Endothelial cell of umbilical vein (primary cell): ENCODE measurements around the gene MATCAP1. TPM values are rescaled to one million over a fixed set of nuclear protein-coding genes. Genes with fewer than 3 reads are reported as not detected.

ENCODE experiments used
- BruUV-seq: library from RNA; stranded (reverse); fragments of 400-500 nt; replicated peaks from 2 replicates; lab custom pipeline; 2021; lab: Mats Ljungman, UMichigan
- CTCF ChIA-PET: fragments of 300-600, 350-600 bp; sonication (Branson Sonifier 250); formaldehyde crosslinking; loops from one replicate; lab custom pipeline; 2021; ENCODE audit warnings: antibody characterized with exemption, inconsistent platforms; lab: Charles Lee
- POLR2A ChIA-PET: fragments of 300-600, 350-600 bp; sonication (Branson Sonifier 250); formaldehyde crosslinking; loops from one replicate; lab custom pipeline; 2021; ENCODE audit warnings: antibody characterized with exemption, inconsistent platforms; lab: Charles Lee
- DNase-seq: peaks from one replicate; pipeline ENCODE4 v3.0.0-alpha.2; 2011; ENCODE audit warnings: low read depth, low spot score
- FAIRE-seq: peaks from 2 replicates; lab custom pipeline; 2011; peaks lifted over from hg19 to GRCh38; lab: Jason Lieb, UNC
- H2AFZ ChIP-seq: 2 replicates; pipeline ENCODE4 v1.6.0; 2012; ENCODE audit warnings: low read depth, low read length, control low read depth, inconsistent platforms
- H3K27ac ChIP-seq: 2 replicates; pipeline ENCODE4 v1.5.1; 2011; ENCODE audit warnings: low read depth, mild to moderate bottlenecking, control low read depth, low read length, moderate library complexity; ENCODE audit not compliant: insufficient read depth
- H3K27me3 ChIP-seq, 2 experiments: 2 replicates each; pipeline versions ENCODE4 v1.6.0 to v1.6.1; 2011; ENCODE audit warnings: low read length in 2 of 2, mixed read lengths in 1 of 2; ENCODE audit not compliant: control insufficient read depth in 2 of 2, insufficient read depth in 2 of 2
- H3K36me3 ChIP-seq, 2 experiments: 2 replicates in 1 of 2; 3 replicates in 1 of 2; pipeline ENCODE4 v1.5.1; 2011; ENCODE audit warnings: low read length in 2 of 2, mild to moderate bottlenecking in 1 of 2, moderate library complexity in 1 of 2; ENCODE audit not compliant: control insufficient read depth in 2 of 2, insufficient read depth in 2 of 2; ENCODE audit errors: extremely low read depth in 1 of 2
- H3K4me1 ChIP-seq: 3 replicates; pipeline ENCODE4 v1.5.1; 2011; ENCODE audit warnings: mild to moderate bottlenecking, low read length; ENCODE audit not compliant: control insufficient read depth, insufficient read depth; ENCODE audit errors: extremely low read depth
- H3K4me2 ChIP-seq: 2 replicates; pipeline ENCODE4 v1.6.1; 2011; ENCODE audit warnings: low read length, control low read depth, mixed read lengths; ENCODE audit not compliant: insufficient read depth
- H3K4me3 ChIP-seq, 3 experiments: fragments of 200-600 bp in 1 of 3; sonication (generic), shearing (Covaris generic) in 1 of 3; replicated peaks in 1 of 3; 2 replicates each; pipeline ENCODE4 v1.5.1; 2011 to 2016; ENCODE audit warnings: control low read depth in 3 of 3, low read length in 3 of 3, mild to moderate bottlenecking in 2 of 3, inconsistent platforms in 1 of 3, low read depth in 1 of 3, moderate library complexity in 1 of 3; ENCODE audit not compliant: insufficient read depth in 1 of 3
- H3K79me2 ChIP-seq: 2 replicates; pipeline ENCODE4 v1.6.0; 2012; ENCODE audit warnings: low read length, inconsistent platforms; ENCODE audit not compliant: control insufficient read depth, insufficient read depth
- H3K9ac ChIP-seq: replicated peaks from 2 replicates; pipeline ENCODE3; 2011; ENCODE audit warnings: low read length, control low read depth; ENCODE audit not compliant: insufficient read depth; ENCODE audit errors: extremely low read depth
- H3K9me1 ChIP-seq: replicated peaks from 3 replicates; pipeline ENCODE4 v1.6.0; 2011; ENCODE audit warnings: mild to moderate bottlenecking, low read length; ENCODE audit not compliant: control insufficient read depth, insufficient read depth; ENCODE audit errors: extremely low read depth
- H3K9me3 ChIP-seq: replicated peaks from 2 replicates; pipeline ENCODE4 v1.5.1; 2012; ENCODE audit warnings: low read length, inconsistent platforms; ENCODE audit not compliant: control insufficient read depth, insufficient read depth
- H4K20me1 ChIP-seq: replicated peaks from 2 replicates; pipeline ENCODE3; 2011; ENCODE audit warnings: mild to moderate bottlenecking, low read length; ENCODE audit not compliant: control insufficient read depth, insufficient read depth; ENCODE audit errors: extremely low read depth
- EZH2 ChIP-seq: IDR thresholded peaks from 2 replicates; pipeline ENCODE4 v1.6.1; 2012; ENCODE audit warnings: borderline replicate concordance, low read depth, mild to moderate bottlenecking, moderate library complexity, low read length, inconsistent platforms; ENCODE audit not compliant: severe bottlenecking
- FOS ChIP-seq: IDR thresholded peaks from 2 replicates; pipeline ENCODE4 v1.6.1; 2011; ENCODE audit warnings: mild to moderate bottlenecking, low read length, moderate library complexity, borderline replicate concordance; ENCODE audit not compliant: insufficient read depth
- GATA2 ChIP-seq: IDR thresholded peaks from 2 replicates; pipeline ENCODE4 v1.7.0; 2011; ENCODE audit warnings: low read depth, mild to moderate bottlenecking, moderate library complexity, mixed read lengths, low read length; ENCODE audit not compliant: insufficient read length, insufficient read depth
- JUN ChIP-seq: IDR thresholded peaks from 2 replicates; pipeline ENCODE4 v1.6.1; 2011; ENCODE audit warnings: borderline replicate concordance, low read depth; ENCODE audit not compliant: insufficient read length, insufficient read depth
- MAX ChIP-seq: IDR thresholded peaks from 2 replicates; pipeline ENCODE4 v1.6.1; 2011; ENCODE audit not compliant: insufficient read depth, insufficient read length
- MYC ChIP-seq: IDR thresholded peaks from one replicate; pipeline ENCODE4 v1.6.1; 2011; ENCODE audit warnings: mild to moderate bottlenecking, low read depth, low read length
- POLR2A ChIP-seq: IDR thresholded peaks from 2 replicates; pipeline ENCODE4 v1.6.1; 2012; ENCODE audit warnings: low read depth, mild to moderate bottlenecking, control low read depth, low read length
- POLR2AphosphoS5 ChIP-seq: IDR thresholded peaks from 2 replicates; pipeline ENCODE4 v1.6.1; 2012; ENCODE audit warnings: low read depth, mild to moderate bottlenecking, control low read depth, low read length, moderate library complexity; ENCODE audit not compliant: insufficient read depth
- dilution Hi-C: fragments of 300-500 bp; cut with MboI; formaldehyde crosslinking; loops from one replicate; pipeline ENCODE4 v1.15.0; 2019; ENCODE audit warnings: low sequenced_read_pairs; ENCODE audit not compliant: extremely low pct_ligation_motif_present
- intact Hi-C: fragments of 100-400 bp; cut with micrococcal nuclease; formaldehyde crosslinking; loops from one replicate; pipeline ENCODE4 v1.10.0; 2022
- polyA plus RNA-seq, 4 experiments: library from polyadenylated mRNA; depleted of rRNA in 3 of 4; stranded (reverse) in 3 of 4; unstranded in 1 of 4; fragments of >200 nt; gene quantifications; 2 replicates each; pipeline versions ENCODE4 v1.2.1 to v1.2.3, GENCODE V29; 2011 to 2012; ENCODE audit warnings: missing spikeins in 1 of 4
- total RNA-seq: library from RNA; stranded (reverse); gene quantifications from 2 replicates; pipeline ENCODE4 v1.2.3, GENCODE V29; 2021
- TF ChIP-seq, protein P1 (sequence below), 2 donors: IDR thresholded peaks; 1 replicate in 1 of 2; 2 replicates in 1 of 2; pipeline ENCODE4 v1.5.1; 2011; ENCODE audit warnings: low read length in 2 of 2, mild to moderate bottlenecking in 2 of 2, moderate library complexity in 2 of 2, control low read depth in 1 of 2, inconsistent platforms in 1 of 2, low read depth in 1 of 2; ENCODE audit not compliant: insufficient read depth in 1 of 2; ENCODE audit errors: extremely low read depth in 1 of 2

Gene MATCAP1
- total and polyA plus RNA-seq, 2 donors (not counting 3 experiments of a cell fraction or from before 2014, with no cell fraction given), result 44.5 to 53.3 TPM

GRCh38 chr16:67173323-67173722 is 10.4 kb downstream of the MATCAP1 start:
- FAIRE-seq (peak; percentile 60), DNase-seq (no peak)
- H3K4me1 ChIP-seq, result peaks cover 27% of the 10 kb centered on the region
- H3K79me2 ChIP-seq, result no peaks in the 10 kb centered on the region
- intact Hi-C loops (no loop called here), dilution Hi-C loops (no loop called here)
- no peaks in the 10 kb centered on the region for H3K9me1 ChIP-seq
- H3K27me3 ChIP-seq, result no peaks in the 10 kb centered on the region
- H3K9ac ChIP-seq, result no peak overlapping the region
- TF ChIP-seq, protein P1, sequence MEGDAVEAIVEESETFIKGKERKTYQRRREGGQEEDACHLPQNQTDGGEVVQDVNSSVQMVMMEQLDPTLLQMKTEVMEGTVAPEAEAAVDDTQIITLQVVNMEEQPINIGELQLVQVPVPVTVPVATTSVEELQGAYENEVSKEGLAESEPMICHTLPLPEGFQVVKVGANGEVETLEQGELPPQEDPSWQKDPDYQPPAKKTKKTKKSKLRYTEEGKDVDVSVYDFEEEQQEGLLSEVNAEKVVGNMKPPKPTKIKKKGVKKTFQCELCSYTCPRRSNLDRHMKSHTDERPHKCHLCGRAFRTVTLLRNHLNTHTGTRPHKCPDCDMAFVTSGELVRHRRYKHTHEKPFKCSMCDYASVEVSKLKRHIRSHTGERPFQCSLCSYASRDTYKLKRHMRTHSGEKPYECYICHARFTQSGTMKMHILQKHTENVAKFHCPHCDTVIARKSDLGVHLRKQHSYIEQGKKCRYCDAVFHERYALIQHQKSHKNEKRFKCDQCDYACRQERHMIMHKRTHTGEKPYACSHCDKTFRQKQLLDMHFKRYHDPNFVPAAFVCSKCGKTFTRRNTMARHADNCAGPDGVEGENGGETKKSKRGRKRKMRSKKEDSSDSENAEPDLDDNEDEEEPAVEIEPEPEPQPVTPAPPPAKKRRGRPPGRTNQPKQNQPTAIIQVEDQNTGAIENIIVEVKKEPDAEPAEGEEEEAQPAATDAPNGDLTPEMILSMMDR (IDR thresholded peaks at IDR 0.05; ENCODE audit: extremely low read depth in 1 of 2, insufficient read depth in 1 of 2, low read depth in 1 of 2, low read length in 2 of 2), result no peak
- TF ChIP-seq GATA2 (no peak), MAX (no peak), POLR2AphosphoS5 (no peak), POLR2A (no peak), FOS (no peak), MYC (no peak), JUN (no peak), EZH2 (no peak)
- peak overlapping the region in 1 of 3 experiments; percentile 9 for H3K4me3 ChIP-seq
- no peaks in the 10 kb centered on the region for H3K9me3 ChIP-seq
- ChIA-PET CTCF (interaction anchor here (0.6 to 3.2 kb wide), 6 partner anchors 10 to 258 kb away, joined by 4 to 25 read pairs (median 16); partner anchors contain the start of genes FBXL8, HSD11B2, HSF4 and TRADD), POLR2A (no interaction called here)
- no peak overlapping the region for H3K27ac ChIP-seq
- no TSS peak for BruUV-seq
- no peak overlapping the region for H2AFZ ChIP-seq
- H3K36me3 ChIP-seq, result no peaks in the 10 kb centered on the region
- H4K20me1 ChIP-seq, result no peaks in the 10 kb centered on the region
- peak overlapping the region; percentile 32 for H3K4me2 ChIP-seq
